ENCODE measurements around the gene TTC33. TPM values are rescaled to one million over a fixed set of nuclear protein-coding genes. Genes with fewer than 3 reads are reported as not detected.

The TTC33 gene
- total RNA-seq, 2 experiments from 2014 or later, result 16.3 to 17.7 TPM

GRCh38 chr5:40616781-40617180, 139.0 kb downstream of the TTC33 start:
- ATAC-seq (no peak), DNase-seq (no peak)
- H3K36me3 Mint-ChIP-seq, result peaks cover 5% of the 10 kb centered on the region
- no peak overlapping the region for H3K27ac Mint-ChIP-seq
- no peaks in the 10 kb centered on the region for H3K9me3 Mint-ChIP-seq (ENCODE audit: low read depth)
- peaks cover 16% of the 10 kb centered on the region for H3K4me1 Mint-ChIP-seq
- H3K27me3 Mint-ChIP-seq, result no peaks in the 10 kb centered on the region
- CTCF ChIA-PET, result no interaction called here
- H3K4me3 Mint-ChIP-seq, result no peak overlapping the region

GRCh38 chr5:40615586-40616170, 140.1 kb downstream of the TTC33 start:
- no peaks in the 10 kb centered on the region for H3K9me3 Mint-ChIP-seq (ENCODE audit: low read depth)
- no peak for DNase-seq
- H3K36me3 Mint-ChIP-seq, result peaks cover 6% of the 10 kb centered on the region
- H3K4me3 Mint-ChIP-seq, result no peak overlapping the region
- H3K27ac Mint-ChIP-seq, result no peak overlapping the region
- peaks cover 16% of the 10 kb centered on the region for H3K4me1 Mint-ChIP-seq
- ATAC-seq, result no peak
- CTCF ChIA-PET, result no interaction called here
- no peaks in the 10 kb centered on the region for H3K27me3 Mint-ChIP-seq

GRCh38 chr5:40614923-40615585, 140.7 kb downstream of the TTC33 start:
- CTCF ChIA-PET, result no interaction called here
- H3K27ac Mint-ChIP-seq, result no peak overlapping the region
- no peak overlapping the region for H3K4me3 Mint-ChIP-seq

DNA sequence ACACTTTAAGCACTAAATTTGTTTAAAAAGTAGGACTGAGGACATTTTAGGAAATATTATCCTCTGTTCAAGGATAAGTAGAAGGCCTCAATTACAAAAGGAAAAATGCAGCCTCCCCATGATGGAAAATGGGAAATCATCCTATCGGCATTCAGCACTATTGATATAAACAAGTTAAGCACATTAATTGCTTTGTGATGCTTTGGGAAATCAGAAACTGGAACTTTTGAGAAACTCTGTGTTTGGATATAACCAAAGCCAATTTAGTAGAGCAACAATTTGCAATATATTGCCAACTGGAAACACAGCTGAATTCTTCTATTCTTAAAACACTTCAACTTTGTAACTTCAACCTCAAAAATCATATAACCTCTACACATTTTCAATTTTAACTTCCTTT, 141.3 kb downstream of the TTC33 start:
- H3K27ac Mint-ChIP-seq, result no peak overlapping the region
- H3K27me3 Mint-ChIP-seq, result no peaks in the 10 kb centered on the region
- CTCF ChIA-PET, result no interaction called here
- H3K9me3 Mint-ChIP-seq (ENCODE audit: low read depth), result peaks cover 2% of the 10 kb centered on the region
- no peak overlapping the region for H3K4me3 Mint-ChIP-seq
- H3K4me1 Mint-ChIP-seq, result peaks cover 16% of the 10 kb centered on the region
- H3K36me3 Mint-ChIP-seq, result peaks cover 5% of the 10 kb centered on the region
- ATAC-seq, result no peak
- DNase-seq, result no peak

More at GRCh38 chr5:40614923-40615585, 140.7 kb downstream of the TTC33 start:
- Mint-ChIP-seq H3K36me3 (peaks cover 5% of the 10 kb centered on the region), H3K4me1 (peaks cover 16% of the 10 kb centered on the region), H3K27me3 (no peaks in the 10 kb centered on the region), H3K9me3 (ENCODE audit: low read depth) (peaks cover 2% of the 10 kb centered on the region)
- no peak for ATAC-seq
- no peak for DNase-seq

- ATAC-seq (no peak), DNase-seq (no peak)
- Mint-ChIP-seq H3K36me3 (peaks cover 4% of the 10 kb centered on the region), H3K27me3 (no peaks in the 10 kb centered on the region), H3K9me3 (ENCODE audit: low read depth) (peaks cover 5% of the 10 kb centered on the region), H3K4me1 (peaks cover 14% of the 10 kb centered on the region), H3K27ac (no peak overlapping the region), H3K4me3 (no peak overlapping the region)
- CTCF ChIA-PET, result no interaction called here
Observed at GRCh38 chr5:40607202-40607601, 148.6 kb downstream of the TTC33 start.

DNA sequence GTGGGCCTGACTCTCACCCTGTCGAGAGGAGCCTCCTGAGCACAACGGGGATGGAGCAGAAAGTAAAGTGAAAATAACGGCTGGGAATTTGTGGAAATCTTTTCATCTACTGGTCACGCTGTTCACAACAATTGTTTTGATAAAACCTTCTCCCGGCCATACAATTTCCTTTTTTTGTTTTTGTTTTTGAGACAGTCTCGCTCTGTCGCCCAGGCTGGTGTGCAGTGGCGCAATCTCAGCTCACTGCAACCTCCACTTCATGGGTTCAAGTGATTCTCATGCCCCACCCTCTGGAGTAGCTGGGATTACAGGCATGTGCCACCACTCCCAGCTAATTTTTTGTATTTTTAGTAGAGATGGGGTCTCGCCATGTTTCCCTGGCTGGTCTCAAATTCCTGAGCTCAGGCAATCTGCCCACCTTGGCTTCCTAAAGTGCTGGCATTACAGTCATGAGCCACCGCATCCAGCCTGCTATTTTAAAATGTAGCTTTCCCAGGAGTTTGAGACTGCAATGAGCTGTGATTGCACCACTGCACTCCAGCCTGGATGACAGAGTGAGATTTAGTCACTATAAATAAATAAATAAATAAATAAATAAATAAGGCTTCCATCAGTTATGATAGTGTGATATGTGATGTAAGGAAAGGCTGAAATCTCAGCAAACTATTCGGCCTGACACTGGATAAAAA, 149.5 kb downstream of the TTC33 start:
- Mint-ChIP-seq H3K36me3 (peaks cover 5% of the 10 kb centered on the region), H3K4me1 (peaks cover 19% of the 10 kb centered on the region), H3K27ac (peak overlapping the region; percentile 70), H3K4me3 (peak overlapping the region; percentile 36), H3K9me3 (ENCODE audit: low read depth) (peaks cover 5% of the 10 kb centered on the region), H3K27me3 (no peaks in the 10 kb centered on the region)
- DNase-seq, result no peak
- CTCF ChIA-PET, result interaction anchor here (0.8 kb wide), 1 partner anchor 372 kb away, joined by 3 read pairs; no protein-coding TSS in a partner anchor
- ATAC-seq, result no peak

- no peaks in the 10 kb centered on the region for H3K27me3 Mint-ChIP-seq
- peaks cover 4% of the 10 kb centered on the region for H3K36me3 Mint-ChIP-seq
- CTCF ChIA-PET, result no interaction called here
- no peak for DNase-seq
- peak; percentile 55 for ATAC-seq
- H3K4me1 Mint-ChIP-seq, result peaks cover 24% of the 10 kb centered on the region
- peak overlapping the region; percentile 36 for H3K4me3 Mint-ChIP-seq
- H3K27ac Mint-ChIP-seq, result peak overlapping the region; percentile 70
- peaks cover 3% of the 10 kb centered on the region for H3K9me3 Mint-ChIP-seq (ENCODE audit: low read depth)
Observed at GRCh38 chr5:40605295-40605958, 150.3 kb downstream of the TTC33 start.

DNA sequence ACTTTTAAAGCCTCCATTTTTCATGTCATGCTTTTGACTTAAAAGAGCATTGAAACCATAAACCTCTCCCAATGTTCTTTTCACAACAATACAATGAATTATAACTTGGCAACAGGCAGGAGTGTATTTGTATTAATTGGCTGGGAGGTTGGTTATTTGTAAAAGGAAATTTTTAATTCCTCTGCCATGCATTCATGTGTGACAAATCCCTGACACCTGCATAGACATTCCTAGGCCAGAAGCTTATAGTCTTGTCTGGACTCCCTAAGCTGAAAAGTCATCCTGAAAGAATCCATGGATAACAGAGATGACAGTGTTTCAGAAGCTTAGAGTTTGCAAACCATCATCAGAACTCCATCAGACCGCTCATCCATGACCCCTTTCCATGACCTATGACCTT, 152.4 kb downstream of the TTC33 start:
- peaks cover 33% of the 10 kb centered on the region for H3K4me1 Mint-ChIP-seq
- no peaks in the 10 kb centered on the region for H3K27me3 Mint-ChIP-seq
- CTCF ChIA-PET, result no interaction called here
- DNase-seq, result no peak
- H3K36me3 Mint-ChIP-seq, result peaks cover 4% of the 10 kb centered on the region
- H3K4me3 Mint-ChIP-seq, result no peak overlapping the region
- H3K9me3 Mint-ChIP-seq (ENCODE audit: low read depth), result peaks cover 3% of the 10 kb centered on the region
- no peak overlapping the region for H3K27ac Mint-ChIP-seq
- no peak for ATAC-seq

- Mint-ChIP-seq H3K27me3 (no peaks in the 10 kb centered on the region), H3K27ac (no peak overlapping the region), H3K4me3 (no peak overlapping the region), H3K9me3 (ENCODE audit: low read depth) (peaks cover 3% of the 10 kb centered on the region), H3K4me1 (peaks cover 33% of the 10 kb centered on the region), H3K36me3 (peaks cover 4% of the 10 kb centered on the region)
- ATAC-seq (no peak), DNase-seq (no peak)
- CTCF ChIA-PET, result interaction anchor here (0.6 kb wide), 1 partner anchor 30 kb away, joined by 3 read pairs; no protein-coding TSS in a partner anchor
Observed at GRCh38 chr5:40601198-40601868, 154.4 kb downstream of the TTC33 start.

- H3K4me1 Mint-ChIP-seq, result peaks cover 25% of the 10 kb centered on the region
Observed at GRCh38 chr5:40600383-40600782, 155.4 kb downstream of the TTC33 start.

DNA sequence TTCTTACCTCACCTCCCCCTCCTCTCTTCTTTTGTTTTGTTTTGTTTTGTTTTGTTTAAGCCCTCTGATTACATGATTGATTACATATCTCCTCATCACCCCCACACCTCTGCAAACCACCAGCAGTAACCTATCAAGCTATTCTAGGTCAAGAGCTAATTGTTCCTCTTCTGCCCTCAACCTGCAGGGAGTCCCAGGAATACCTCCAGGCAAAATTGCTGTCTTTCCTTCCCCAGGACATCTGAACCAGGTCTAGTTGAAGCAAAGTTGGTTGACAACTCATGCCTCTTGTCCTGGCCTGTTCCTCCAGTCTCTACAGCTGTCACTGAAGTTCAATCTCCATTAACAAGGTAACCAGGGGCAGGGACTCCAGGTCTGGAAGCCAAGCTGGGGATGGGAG, 156.1 kb downstream of the TTC33 start:
- DNase-seq (no peak), ATAC-seq (no peak)
- no peak overlapping the region for H3K27ac Mint-ChIP-seq
- H3K27me3 Mint-ChIP-seq, result no peaks in the 10 kb centered on the region
- H3K4me3 Mint-ChIP-seq, result no peak overlapping the region
- peaks cover 5% of the 10 kb centered on the region for H3K36me3 Mint-ChIP-seq
- H3K9me3 Mint-ChIP-seq (ENCODE audit: low read depth), result peaks cover 3% of the 10 kb centered on the region
- peaks cover 22% of the 10 kb centered on the region for H3K4me1 Mint-ChIP-seq
- CTCF ChIA-PET, result interaction anchor here (1.0 to 1.6 kb wide), 3 partner anchors 9 to 62 kb away, joined by 3 to 4 read pairs (median 3); no protein-coding TSS in a partner anchor

More at GRCh38 chr5:40600383-40600782, 155.4 kb downstream of the TTC33 start:
- H3K27ac Mint-ChIP-seq, result no peak overlapping the region
- no peaks in the 10 kb centered on the region for H3K27me3 Mint-ChIP-seq
- ATAC-seq (no peak), DNase-seq (no peak)
- H3K36me3 Mint-ChIP-seq, result peaks cover 4% of the 10 kb centered on the region
- peaks cover 3% of the 10 kb centered on the region for H3K9me3 Mint-ChIP-seq (ENCODE audit: low read depth)
- no peak overlapping the region for H3K4me3 Mint-ChIP-seq
- CTCF ChIA-PET, result interaction anchor here (0.6 to 1.6 kb wide), 3 partner anchors 9 to 53 kb away, joined by 3 read pairs; no protein-coding TSS in a partner anchor

DNA sequence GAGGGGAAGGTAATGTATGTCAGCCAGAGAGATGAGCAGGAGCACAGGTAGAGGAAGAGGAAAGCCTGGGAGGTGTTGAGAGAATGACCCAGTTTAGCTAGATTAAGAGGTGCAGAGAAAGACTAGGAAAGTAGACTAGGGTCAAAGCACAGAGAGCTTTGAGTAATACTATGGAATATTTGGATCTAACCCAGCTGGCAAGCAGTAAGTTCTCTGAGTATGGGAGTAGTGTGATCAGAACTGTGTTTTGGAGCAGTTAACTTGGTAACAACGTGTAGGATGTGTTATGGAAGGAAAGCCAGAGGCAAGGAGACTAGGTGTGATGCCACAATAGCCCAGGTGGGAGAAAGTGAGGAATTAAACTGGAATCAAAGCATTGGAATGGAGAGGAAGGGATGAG, 160.9 kb downstream of the TTC33 start:
- Mint-ChIP-seq H3K27ac (no peak overlapping the region), H3K4me3 (no peak overlapping the region), H3K27me3 (no peaks in the 10 kb centered on the region), H3K4me1 (peaks cover 18% of the 10 kb centered on the region), H3K36me3 (peaks cover 11% of the 10 kb centered on the region), H3K9me3 (ENCODE audit: low read depth) (peaks cover 6% of the 10 kb centered on the region)
- ATAC-seq, result no peak
- no peak for DNase-seq
- CTCF ChIA-PET, result no interaction called here

Data from activated CD8-positive, alpha-beta memory T cell treated with anti-CD3 and anti-CD28 coated beads, Interleukin-2, amount 10 ng/mL, durations not matched to agents 7 days and 5 days (primary cell).